Ovary (tissue), 1 donor: ENCODE measurements around the gene ST7.

Experiments
- EP300 ChIP-seq: sonication (generic); formaldehyde crosslinking; IDR thresholded peaks from one replicate; pipeline ENCODE4 v1.6.1; 2017; ENCODE audit warnings: antibody characterized with exemption
- POLR2A ChIP-seq: fragments of 450-650 bp; IDR thresholded peaks from one replicate; pipeline ENCODE4 v1.6.1; 2017; ENCODE audit warnings: antibody characterized with exemption, mild to moderate bottlenecking, moderate library complexity

GRCh38 chr7:117269417-117269816, 316.1 kb downstream of the ST7 start:
- TF ChIP-seq EP300 (no peak), POLR2A (no peak)
